Measurements from ENCODE around the gene HECW1. TPM values are rescaled to one million over a fixed set of nuclear protein-coding genes. Genes with fewer than 3 reads are reported as not detected.

HECW1 gene
- total and polyA plus RNA-seq, 2 of the 13 experiments (the other 11 are each of a cell fraction or from before 2014, with no cell fraction given): not detected

DNA sequence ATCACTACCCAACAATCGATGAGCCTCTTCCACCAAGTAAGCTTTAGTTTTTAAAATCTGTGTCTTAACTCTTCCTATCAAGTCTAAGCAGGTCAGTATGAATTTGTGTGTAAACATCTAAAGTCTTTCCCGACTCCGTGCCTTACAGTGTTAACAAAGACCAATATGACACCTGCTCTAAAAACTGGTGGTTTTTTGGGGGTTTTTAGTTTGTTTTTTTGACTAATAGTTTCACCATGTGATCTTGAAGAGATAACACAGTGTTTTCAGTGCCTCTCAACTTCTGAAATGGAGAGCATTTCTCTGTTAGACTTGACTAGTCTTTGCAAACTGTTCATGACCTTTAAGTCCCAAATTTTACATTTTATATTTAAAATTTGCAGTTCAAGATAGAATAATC is 338.4 kb downstream of the HECW1 start (continued):
- TF ChIP-seq PRMT3 (CRISPR knock-in tag; IDR thresholded peaks at IDR 0.05; ENCODE audit: borderline replicate concordance, low read depth) (no peak), JDP2 (CRISPR knock-in tag; IDR thresholded peaks at IDR 0.05; ENCODE audit: borderline replicate concordance) (no peak), ZNF205 (CRISPR knock-in tag; IDR thresholded peaks at IDR 0.05) (no peak), ARHGAP35 (CRISPR knock-in tag; IDR thresholded peaks at IDR 0.05; ENCODE audit: borderline replicate concordance) (no peak), ZNF446 (CRISPR knock-in tag; IDR thresholded peaks at IDR 0.05) (no peak), GATAD2A (CRISPR knock-in tag; IDR thresholded peaks at IDR 0.05) (no peak), ZBTB20 (CRISPR knock-in tag; IDR thresholded peaks at IDR 0.05; ENCODE audit: borderline replicate concordance, low read depth) (no peak), MIXL1 (CRISPR knock-in tag; IDR thresholded peaks at IDR 0.05) (no peak), ZNF773 (CRISPR knock-in tag; IDR thresholded peaks at IDR 0.05; ENCODE audit: borderline replicate concordance) (no peak), DNMT3B (CRISPR knock-in tag; conservative IDR thresholded peaks at IDR 0.05) (no peak), ZNF674 (CRISPR knock-in tag; IDR thresholded peaks at IDR 0.05; ENCODE audit: low read depth) (no peak), SIN3B (IDR thresholded peaks at IDR 0.05; ENCODE audit: low read length) (no peak)

DNA sequence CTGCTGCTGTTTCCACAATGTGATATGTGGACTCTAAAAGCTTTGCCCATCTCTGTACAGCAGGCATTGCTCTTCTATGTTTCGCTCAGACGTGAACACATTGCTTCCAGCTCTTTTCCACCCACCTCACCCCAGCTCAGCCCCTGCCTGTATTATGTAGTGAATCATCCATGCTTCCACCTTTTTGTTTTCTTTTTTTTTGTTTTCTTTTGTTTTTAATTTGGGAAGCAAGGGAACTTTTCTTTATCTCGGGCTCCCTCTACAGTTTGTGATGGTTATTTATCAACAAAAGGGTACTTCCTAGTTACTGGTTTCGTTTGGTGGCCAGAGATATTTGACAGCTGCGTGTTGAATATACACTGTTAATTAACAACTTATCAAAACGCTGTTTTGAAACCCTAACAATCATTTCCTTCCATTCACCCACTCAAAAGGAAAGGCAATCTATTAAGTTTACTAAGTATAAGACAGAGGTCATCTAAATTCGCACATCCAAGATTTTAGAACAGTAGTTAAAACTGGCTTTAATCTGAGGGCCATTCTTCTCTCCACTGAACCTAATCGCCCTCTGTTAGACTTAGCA is 342.6 kb downstream of the HECW1 start:
- intact Hi-C loops (cut with micrococcal nuclease; ENCODE audit: unreplicated experiment): loop anchor here (5.0 to 10.0 kb wide), 5 partner anchors 127 to 1850 kb away; partner anchors contain the start of gene STK17A

More for the DNA sequence above, 342.6 kb downstream of the HECW1 start:
- ATAC-seq (peak; percentile 56), FAIRE-seq (peak; percentile 32), DNase-seq (ENCODE audit: low spot score) (peak; percentile 29)
- in situ Hi-C loops (cut with HindIII; ENCODE audit: extremely low pct_ligation_motif_present, low pct_unique_long_range_greater_than_20kb): loop anchor here (25.0 kb wide), 2 partner anchors 257 to 382 kb away; no protein-coding TSS in a partner anchor
- Histone ChIP-seq H3K27ac (ENCODE audit: extremely low read length, insufficient read depth, low read length) (no peak overlapping the region), H3K27me3 (ENCODE audit: control insufficient read depth in 1 of 2, insufficient read depth in 2 of 2, low read length in 2 of 2) (0 out of 5 replicates have a peak, but pooled peaks cover 0 to 2% of the 10 kb centered on the region in 2 experiments), H4K20me1 (ENCODE audit: insufficient read depth, low read length) (no peaks in the 10 kb centered on the region), H2AFZ (ENCODE audit: low read length) (no peak overlapping the region), H3K9ac (ENCODE audit: insufficient read depth, low read depth, low read length) (no peak overlapping the region), H3K4me2 (ENCODE audit: low read depth, low read length) (peak overlapping the region; percentile 50), H3K9me3 (ENCODE audit: low read length) (no peaks in the 10 kb centered on the region), H3K36me3 (replicated peaks in 1 of 2; ENCODE audit: control insufficient read depth in 1 of 2, insufficient read depth in 2 of 2, low read length in 2 of 2) (no peaks in the 10 kb centered on the region), H3K4me1 (ENCODE audit: insufficient read depth, low read length) (peaks cover 27% of the 10 kb centered on the region), H3K4me3 (replicated peaks in 1 of 3; ENCODE audit: insufficient read depth in 1 of 3, low read depth in 2 of 3, low read length in 3 of 3) (no peak overlapping the region), H3K79me2 (ENCODE audit: insufficient read depth, low read length) (no peaks in the 10 kb centered on the region)
- 19% methylated on average over 8 of the region's 8 CpGs for whole genome bisulfite sequencing (ENCODE audit: low lambda C conversion rate)
- TF ChIP-seq SMC3 (IDR thresholded peaks at IDR 0.05; ENCODE audit: low read length) (peak; percentile 26; the same call in 1 of the 2 replicates), ZNF816 (CRISPR knock-in tag; IDR thresholded peaks at IDR 0.05; ENCODE audit: borderline replicate concordance) (0 out of 2 replicates have a peak, but pooled peaks have one; percentile 17), NFIC (IDR thresholded peaks at IDR 0.05; ENCODE audit: low read length) (no peak), STAG1 (CRISPR knock-in tag; IDR thresholded peaks at IDR 0.05) (peak; percentile 50), ZNF510 (CRISPR knock-in tag; IDR thresholded peaks at IDR 0.05; ENCODE audit: low read depth) (no peak)
- TF ChIP-seq, protein P1, sequence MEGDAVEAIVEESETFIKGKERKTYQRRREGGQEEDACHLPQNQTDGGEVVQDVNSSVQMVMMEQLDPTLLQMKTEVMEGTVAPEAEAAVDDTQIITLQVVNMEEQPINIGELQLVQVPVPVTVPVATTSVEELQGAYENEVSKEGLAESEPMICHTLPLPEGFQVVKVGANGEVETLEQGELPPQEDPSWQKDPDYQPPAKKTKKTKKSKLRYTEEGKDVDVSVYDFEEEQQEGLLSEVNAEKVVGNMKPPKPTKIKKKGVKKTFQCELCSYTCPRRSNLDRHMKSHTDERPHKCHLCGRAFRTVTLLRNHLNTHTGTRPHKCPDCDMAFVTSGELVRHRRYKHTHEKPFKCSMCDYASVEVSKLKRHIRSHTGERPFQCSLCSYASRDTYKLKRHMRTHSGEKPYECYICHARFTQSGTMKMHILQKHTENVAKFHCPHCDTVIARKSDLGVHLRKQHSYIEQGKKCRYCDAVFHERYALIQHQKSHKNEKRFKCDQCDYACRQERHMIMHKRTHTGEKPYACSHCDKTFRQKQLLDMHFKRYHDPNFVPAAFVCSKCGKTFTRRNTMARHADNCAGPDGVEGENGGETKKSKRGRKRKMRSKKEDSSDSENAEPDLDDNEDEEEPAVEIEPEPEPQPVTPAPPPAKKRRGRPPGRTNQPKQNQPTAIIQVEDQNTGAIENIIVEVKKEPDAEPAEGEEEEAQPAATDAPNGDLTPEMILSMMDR (CRISPR knock-in tag; IDR thresholded peaks at IDR 0.05): peak; percentile 60
- TF ChIP-seq, protein P2, sequence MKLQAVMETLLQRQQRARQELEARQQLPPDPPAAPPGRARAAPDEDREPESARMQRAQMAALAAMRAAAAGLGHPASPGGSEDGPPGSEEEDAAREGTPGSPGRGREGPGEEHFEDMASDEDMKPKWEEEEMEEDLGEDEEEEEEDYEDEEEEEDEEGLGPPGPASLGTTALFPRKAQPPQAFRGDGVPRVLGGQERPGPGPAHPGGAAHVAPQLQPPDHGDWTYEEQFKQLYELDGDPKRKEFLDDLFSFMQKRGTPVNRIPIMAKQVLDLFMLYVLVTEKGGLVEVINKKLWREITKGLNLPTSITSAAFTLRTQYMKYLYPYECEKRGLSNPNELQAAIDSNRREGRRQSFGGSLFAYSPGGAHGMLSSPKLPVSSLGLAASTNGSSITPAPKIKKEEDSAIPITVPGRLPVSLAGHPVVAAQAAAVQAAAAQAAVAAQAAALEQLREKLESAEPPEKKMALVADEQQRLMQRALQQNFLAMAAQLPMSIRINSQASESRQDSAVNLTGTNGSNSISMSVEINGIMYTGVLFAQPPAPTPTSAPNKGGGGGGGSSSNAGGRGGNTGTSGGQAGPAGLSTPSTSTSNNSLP (IDR thresholded peaks at IDR 0.05; ENCODE audit: low read depth, low read length): peak; percentile 78
- ChIA-PET POLR2A (no interaction called here), CTCF (ENCODE audit: low intra/inter-chr PET ratio, low total read pairs) (interaction anchor here (0.8 to 3.3 kb wide), 2 partner anchors 10 to 384 kb away, joined by 3 to 14 read pairs; no protein-coding TSS in a partner anchor)
- no TSS peak for BruUV-seq (replicated peaks)

All from HepG2 (cell line).